ENCODE results near the gene GSG1L.

Gene GSG1L

DNA sequence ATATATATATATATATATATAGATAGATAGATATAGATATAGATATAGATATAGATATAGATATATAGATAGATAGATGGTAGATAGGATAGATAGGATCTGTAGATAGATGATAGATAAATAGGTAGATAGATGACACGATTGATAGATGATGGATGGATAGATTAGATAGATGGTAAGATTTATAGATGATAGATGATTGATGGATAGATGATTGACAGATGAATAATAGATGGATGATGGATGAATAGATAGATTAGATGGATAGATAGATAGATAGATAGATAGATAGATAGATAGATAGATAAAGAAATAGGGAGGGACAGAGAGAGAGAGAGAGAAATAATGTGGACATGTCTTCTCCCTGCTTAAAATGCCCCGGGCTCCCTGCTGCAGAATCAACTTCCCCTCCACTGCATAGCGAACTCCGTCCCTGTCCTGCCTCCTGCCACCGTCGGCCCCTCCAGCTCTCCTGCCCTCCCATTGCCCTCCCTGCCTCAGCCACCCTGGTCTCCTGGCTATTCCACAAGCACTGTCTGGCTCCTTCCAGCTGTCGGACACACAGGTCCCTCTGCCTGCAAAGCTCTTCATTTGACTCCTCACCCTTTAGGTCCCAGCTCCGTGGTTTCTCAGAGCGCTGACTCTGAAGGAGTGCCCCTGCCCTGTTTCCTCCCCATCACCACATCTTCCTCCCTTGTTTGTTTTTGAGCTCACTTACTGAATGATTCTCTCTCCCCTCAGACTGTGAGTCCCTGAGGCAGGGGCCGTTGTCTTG lies 259.6 kb downstream of the GSG1L start:
- TF ChIP-seq, protein P1, sequence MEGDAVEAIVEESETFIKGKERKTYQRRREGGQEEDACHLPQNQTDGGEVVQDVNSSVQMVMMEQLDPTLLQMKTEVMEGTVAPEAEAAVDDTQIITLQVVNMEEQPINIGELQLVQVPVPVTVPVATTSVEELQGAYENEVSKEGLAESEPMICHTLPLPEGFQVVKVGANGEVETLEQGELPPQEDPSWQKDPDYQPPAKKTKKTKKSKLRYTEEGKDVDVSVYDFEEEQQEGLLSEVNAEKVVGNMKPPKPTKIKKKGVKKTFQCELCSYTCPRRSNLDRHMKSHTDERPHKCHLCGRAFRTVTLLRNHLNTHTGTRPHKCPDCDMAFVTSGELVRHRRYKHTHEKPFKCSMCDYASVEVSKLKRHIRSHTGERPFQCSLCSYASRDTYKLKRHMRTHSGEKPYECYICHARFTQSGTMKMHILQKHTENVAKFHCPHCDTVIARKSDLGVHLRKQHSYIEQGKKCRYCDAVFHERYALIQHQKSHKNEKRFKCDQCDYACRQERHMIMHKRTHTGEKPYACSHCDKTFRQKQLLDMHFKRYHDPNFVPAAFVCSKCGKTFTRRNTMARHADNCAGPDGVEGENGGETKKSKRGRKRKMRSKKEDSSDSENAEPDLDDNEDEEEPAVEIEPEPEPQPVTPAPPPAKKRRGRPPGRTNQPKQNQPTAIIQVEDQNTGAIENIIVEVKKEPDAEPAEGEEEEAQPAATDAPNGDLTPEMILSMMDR (IDR thresholded peaks at IDR 0.05; ENCODE audit: insufficient read depth, low read length, poor library complexity, severe bottlenecking): no peak
- H3K27me3 ChIP-seq (replicated peaks; ENCODE audit: control insufficient read depth, insufficient read depth, low read length): peaks cover 2% of the 10 kb centered on the region; the same call in 1 of the 2 replicates
- no peak overlapping the region for H3K4me3 ChIP-seq (replicated peaks; ENCODE audit: low read depth, low read length)
- H3K36me3 ChIP-seq (ENCODE audit: control insufficient read depth, insufficient read depth, low read length): no peaks in the 10 kb centered on the region
- no peak for DNase-seq (ENCODE audit: extremely low read depth, insufficient read length)

DNA sequence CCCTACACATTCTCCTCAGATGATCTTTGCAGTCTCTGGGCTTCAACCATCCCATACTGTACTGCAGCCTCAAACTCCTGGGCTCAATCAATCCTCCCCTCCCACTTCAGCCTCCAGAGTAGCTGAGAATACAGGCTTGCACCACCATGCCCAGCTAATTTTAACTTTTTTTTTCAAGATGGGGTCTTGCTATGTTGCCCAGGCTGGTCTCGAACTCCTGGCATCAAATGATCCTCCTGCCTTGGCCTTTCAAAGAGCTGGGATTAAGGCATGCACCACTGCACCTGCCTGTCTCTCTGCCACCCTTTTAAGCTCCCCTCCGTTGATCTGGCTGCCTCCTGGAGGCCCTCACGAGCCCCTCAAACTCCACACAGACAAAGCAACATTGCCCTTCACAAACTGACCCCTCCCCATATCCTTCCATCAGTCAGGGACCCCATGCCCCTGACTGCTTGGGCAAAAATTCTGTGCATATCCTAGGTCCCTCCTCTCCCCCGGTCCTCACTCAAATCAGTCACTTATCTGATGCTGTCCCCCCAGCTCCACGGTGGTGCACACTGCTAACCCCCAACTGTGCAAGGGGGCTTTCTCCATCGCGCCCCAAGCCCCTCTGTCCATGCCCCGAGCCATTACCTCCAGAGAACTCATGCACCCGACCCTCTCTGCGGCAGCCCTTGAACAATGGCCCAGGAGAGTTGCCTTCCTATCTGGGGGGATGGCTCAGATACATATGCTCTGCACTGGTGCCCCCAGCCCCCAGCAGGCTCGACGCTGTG lies 260.7 kb downstream of the GSG1L start:
- no peak overlapping the region for H3K4me3 ChIP-seq (replicated peaks; ENCODE audit: low read depth, low read length)
- no peaks in the 10 kb centered on the region for H3K36me3 ChIP-seq (ENCODE audit: control insufficient read depth, insufficient read depth, low read length)
- TF ChIP-seq, protein P1 (IDR thresholded peaks at IDR 0.05; ENCODE audit: insufficient read depth, low read length, poor library complexity, severe bottlenecking): no peak
- peaks cover 2% of the 10 kb centered on the region; the same call in 1 of the 2 replicates for H3K27me3 ChIP-seq (replicated peaks; ENCODE audit: control insufficient read depth, insufficient read depth, low read length)
- DNase-seq (ENCODE audit: extremely low read depth, insufficient read length): no peak

GRCh38 chr16:27801289-27801945 lies 262.1 kb downstream of the GSG1L start:
- no peak for DNase-seq (ENCODE audit: extremely low read depth, insufficient read length)
- Histone ChIP-seq H3K4me3 (replicated peaks; ENCODE audit: low read depth, low read length) (no peak overlapping the region), H3K36me3 (ENCODE audit: control insufficient read depth, insufficient read depth, low read length) (no peaks in the 10 kb centered on the region), H3K27me3 (replicated peaks; ENCODE audit: control insufficient read depth, insufficient read depth, low read length) (peaks cover 2% of the 10 kb centered on the region; the same call in 1 of the 2 replicates)
- TF ChIP-seq, protein P1 (IDR thresholded peaks at IDR 0.05; ENCODE audit: insufficient read depth, low read length, poor library complexity, severe bottlenecking): no peak

DNA sequence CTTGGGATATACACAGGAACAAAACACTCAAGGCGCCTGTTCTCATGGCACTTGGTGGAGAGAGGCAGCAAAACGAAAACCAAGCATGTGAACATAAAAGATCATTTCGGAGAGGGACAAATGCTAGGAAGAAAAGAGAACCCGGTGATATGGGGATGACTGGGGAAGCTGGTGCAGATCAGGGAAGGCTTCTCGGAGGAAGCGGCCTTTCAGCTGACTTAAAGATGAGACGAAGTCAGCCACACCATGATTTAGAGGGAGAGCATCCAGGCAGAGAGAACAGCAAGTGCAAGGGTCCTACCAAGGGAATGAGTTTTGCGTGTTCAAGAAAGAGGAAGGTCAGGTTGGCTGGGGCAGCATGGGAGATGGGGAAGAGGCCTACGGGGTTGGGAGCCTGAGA lies 262.7 kb downstream of the GSG1L start:
- Histone ChIP-seq H3K4me3 (replicated peaks; ENCODE audit: low read depth, low read length) (no peak overlapping the region), H3K36me3 (ENCODE audit: control insufficient read depth, insufficient read depth, low read length) (no peaks in the 10 kb centered on the region), H3K27me3 (replicated peaks; ENCODE audit: control insufficient read depth, insufficient read depth, low read length) (peaks cover 2% of the 10 kb centered on the region; the same call in 1 of the 2 replicates)
- TF ChIP-seq, protein P1 (IDR thresholded peaks at IDR 0.05; ENCODE audit: insufficient read depth, low read length, poor library complexity, severe bottlenecking): no peak
- no peak for DNase-seq (ENCODE audit: extremely low read depth, insufficient read length)

DNA sequence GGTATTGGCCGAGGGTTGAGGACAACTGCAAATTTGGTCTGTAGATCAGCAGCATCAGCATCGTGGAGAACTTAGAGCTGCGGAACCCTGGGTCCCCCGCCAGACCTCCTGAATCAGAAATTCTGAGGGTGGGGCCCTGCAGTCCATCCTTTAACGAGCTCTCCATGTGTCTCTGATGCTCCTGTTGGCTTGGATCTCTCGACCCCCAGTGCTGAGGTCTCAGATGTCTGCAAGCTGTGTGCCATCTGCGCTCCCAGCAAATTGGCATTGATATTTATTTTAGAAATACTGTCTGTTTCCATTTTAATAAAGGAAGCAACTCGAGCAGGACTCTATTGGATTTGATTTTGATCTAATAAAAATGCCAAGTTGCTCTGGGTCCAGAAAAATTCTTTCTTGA lies 263.6 kb downstream of the GSG1L start:
- DNase-seq (ENCODE audit: extremely low read depth, insufficient read length): no peak
- TF ChIP-seq, protein P1 (IDR thresholded peaks at IDR 0.05; ENCODE audit: insufficient read depth, low read length, poor library complexity, severe bottlenecking): no peak
- peaks cover 2% of the 10 kb centered on the region; the same call in 1 of the 2 replicates for H3K27me3 ChIP-seq (replicated peaks; ENCODE audit: control insufficient read depth, insufficient read depth, low read length)

More for the DNA sequence above, 263.6 kb downstream of the GSG1L start:
- Histone ChIP-seq H3K36me3 (ENCODE audit: control insufficient read depth, insufficient read depth, low read length) (no peaks in the 10 kb centered on the region), H3K4me3 (replicated peaks; ENCODE audit: low read depth, low read length) (no peak overlapping the region)
